Mesendoderm (in vitro differentiated cells): ENCODE results near the gene JARID2.

Experiments
- DNase-seq: peaks from one replicate; pipeline ENCODE4 v3.0.0; 2013
- H2AK5ac ChIP-seq: 2 replicates; pipeline ENCODE4 v1.6.1; 2013; ENCODE audit warnings: low read length, inconsistent platforms
- H2BK120ac ChIP-seq: 2 replicates; pipeline ENCODE4 v1.6.1; 2013; ENCODE audit warnings: low read depth, mild to moderate bottlenecking, low read length, moderate library complexity, mixed read lengths
- H2BK15ac ChIP-seq: replicated peaks from 2 replicates; pipeline ENCODE4 v1.6.1; 2013; ENCODE audit warnings: low read depth, mild to moderate bottlenecking, moderate library complexity
- H2BK5ac ChIP-seq: 2 replicates; pipeline ENCODE4 v1.6.1; 2013; ENCODE audit warnings: low read length, inconsistent platforms
- H3K18ac ChIP-seq: 2 replicates; pipeline ENCODE4 v1.6.1; 2013; ENCODE audit warnings: mild to moderate bottlenecking, low read length, mixed read lengths
- H3K23ac ChIP-seq: one replicate; pipeline ENCODE4 v1.6.1; 2013; ENCODE audit warnings: low read length
- H3K27ac ChIP-seq: 2 replicates; pipeline ENCODE4 v1.5.1; 2013; ENCODE audit warnings: low read depth, mild to moderate bottlenecking, inconsistent platforms, low read length, moderate library complexity
- H3K27me3 ChIP-seq: 2 replicates; pipeline ENCODE4 v1.6.1; 2013; ENCODE audit warnings: low read length, control low read depth, mild to moderate bottlenecking, inconsistent platforms; ENCODE audit not compliant: insufficient read depth, poor library complexity
- H3K36me3 ChIP-seq: 2 replicates; pipeline ENCODE4 v1.6.1; 2013; ENCODE audit warnings: low read length, inconsistent platforms; ENCODE audit not compliant: control insufficient read depth, insufficient read depth
- H3K4ac ChIP-seq: one replicate; pipeline ENCODE4 v1.6.1; 2013; ENCODE audit warnings: low read depth, mild to moderate bottlenecking, low read length, moderate library complexity
- H3K4me1 ChIP-seq: 2 replicates; pipeline ENCODE4 v1.6.1; 2013; ENCODE audit warnings: low read depth, low read length, inconsistent platforms; ENCODE audit not compliant: control insufficient read depth
- H3K4me2 ChIP-seq: 2 replicates; pipeline ENCODE4 v1.6.1; 2013; ENCODE audit warnings: low read length
- H3K4me3 ChIP-seq: 2 replicates; pipeline ENCODE4 v1.5.1; 2013; ENCODE audit warnings: mild to moderate bottlenecking, low read length
- H3K56ac ChIP-seq: one replicate; pipeline ENCODE4 v1.6.1; 2013; ENCODE audit warnings: low read length
- H3K79me1 ChIP-seq: 2 replicates; pipeline ENCODE4 v1.6.1; 2013; ENCODE audit warnings: low read length, inconsistent platforms
- H3K79me2 ChIP-seq: 2 replicates; pipeline ENCODE4 v1.6.1; 2013; ENCODE audit warnings: mild to moderate bottlenecking, low read length; ENCODE audit not compliant: control insufficient read depth, insufficient read depth
- H3K9ac ChIP-seq: 2 replicates; pipeline ENCODE4 v1.6.1; 2013; ENCODE audit warnings: low read length, inconsistent platforms
- H4K5ac ChIP-seq: one replicate; pipeline ENCODE4 v1.6.1; 2013; ENCODE audit warnings: low read length
- H4K8ac ChIP-seq: one replicate; pipeline ENCODE4 v1.6.1; 2013; ENCODE audit warnings: low read depth, mild to moderate bottlenecking, control low read depth, low read length, moderate library complexity
- WGBS: extraction: QIAGEN DNeasy Blood & Tissue Kit; methylation state at CpG from one replicate; pipeline ENCODE4 v1.1.7; 2013; ENCODE audit warnings: low lambda C conversion rate, missing lambda C conversion rate; ENCODE audit not compliant: insufficient coverage; ENCODE audit errors: extremely low coverage; 5-methylcytosine and 5-hydroxymethylcytosine counted together

Gene JARID2

GRCh38 chr6:15405129-15406068 is 159.5 kb downstream of the JARID2 start:
- H3K27me3 ChIP-seq: no peaks in the 10 kb centered on the region
- peak overlapping the region; percentile 66 for H3K4ac ChIP-seq
- peak overlapping the region; percentile 80 for H2BK15ac ChIP-seq
- peak overlapping the region; percentile 12 for H3K9ac ChIP-seq
- H2AK5ac ChIP-seq: peak overlapping the region; percentile 57
- H3K27ac ChIP-seq: no peak overlapping the region
- H3K79me1 ChIP-seq: peaks cover 11% of the 10 kb centered on the region
- DNase-seq: no peak
- no peak overlapping the region for H3K4me2 ChIP-seq
- H4K8ac ChIP-seq: no peak overlapping the region
- H3K4me3 ChIP-seq: no peak overlapping the region
- peaks cover 80% of the 10 kb centered on the region for H3K79me2 ChIP-seq
- H3K18ac ChIP-seq: peak overlapping the region; percentile 97
- peak overlapping the region; percentile 65 for H2BK120ac ChIP-seq
- H4K5ac ChIP-seq: no peak overlapping the region
- peak overlapping the region; percentile 81 for H2BK5ac ChIP-seq
- peaks cover 39% of the 10 kb centered on the region for H3K4me1 ChIP-seq
- peak overlapping the region; percentile 39 for H3K23ac ChIP-seq
- peak overlapping the region; percentile 61 for H3K56ac ChIP-seq
- H3K36me3 ChIP-seq: no peaks in the 10 kb centered on the region
- 100% methylated on average over 2 of the region's 11 CpGs for WGBS

GRCh38 chr6:15406452-15406851 is 160.6 kb downstream of the JARID2 start:
- H3K36me3 ChIP-seq: no peaks in the 10 kb centered on the region
- H3K4me1 ChIP-seq: peaks cover 38% of the 10 kb centered on the region

GRCh38 chr6:15408008-15408407 is 162.1 kb downstream of the JARID2 start:
- H2BK120ac ChIP-seq: no peak overlapping the region
- no CpG with 5 or more reads among the region's 6 CpGs for WGBS
- H2BK5ac ChIP-seq: peak overlapping the region; percentile 24
- H3K79me2 ChIP-seq: peaks cover 67% of the 10 kb centered on the region
- no peak for DNase-seq
- H2AK5ac ChIP-seq: no peak overlapping the region
- H3K18ac ChIP-seq: no peak overlapping the region
- H4K8ac ChIP-seq: no peak overlapping the region
- H3K4me3 ChIP-seq: no peak overlapping the region
- H2BK15ac ChIP-seq: no peak overlapping the region
- no peak overlapping the region for H3K4ac ChIP-seq
- H3K23ac ChIP-seq: no peak overlapping the region
- peaks cover 10% of the 10 kb centered on the region for H3K79me1 ChIP-seq
- H3K36me3 ChIP-seq: no peaks in the 10 kb centered on the region
- no peaks in the 10 kb centered on the region for H3K27me3 ChIP-seq
- H4K5ac ChIP-seq: no peak overlapping the region
- peak overlapping the region; percentile 51 for H3K56ac ChIP-seq
- H3K4me1 ChIP-seq: peaks cover 32% of the 10 kb centered on the region
- no peak overlapping the region for H3K9ac ChIP-seq
- no peak overlapping the region for H3K27ac ChIP-seq
- no peak overlapping the region for H3K4me2 ChIP-seq

More at GRCh38 chr6:15406452-15406851, 160.6 kb downstream of the JARID2 start:
- Histone ChIP-seq H4K8ac (no peak overlapping the region), H2BK5ac (no peak overlapping the region), H2BK15ac (peak overlapping the region; percentile 74), H3K4me3 (no peak overlapping the region), H3K27me3 (no peaks in the 10 kb centered on the region), H3K9ac (no peak overlapping the region), H4K5ac (no peak overlapping the region), H2AK5ac (no peak overlapping the region), H3K4me2 (no peak overlapping the region), H3K23ac (no peak overlapping the region), H2BK120ac (no peak overlapping the region), H3K4ac (peak overlapping the region; percentile 55), H3K79me1 (peaks cover 10% of the 10 kb centered on the region), H3K27ac (no peak overlapping the region), H3K56ac (no peak overlapping the region), H3K79me2 (peaks cover 74% of the 10 kb centered on the region), H3K18ac (no peak overlapping the region)
- WGBS: no CpG with 5 or more reads among the region's 1 CpG
- DNase-seq: no peak

GRCh38 chr6:15408758-15409157 is 162.9 kb downstream of the JARID2 start:
- Histone ChIP-seq H3K9ac (no peak overlapping the region), H3K4ac (no peak overlapping the region), H2BK120ac (no peak overlapping the region), H3K27me3 (no peaks in the 10 kb centered on the region), H3K4me3 (no peak overlapping the region), H3K18ac (peak overlapping the region; percentile 81), H2AK5ac (no peak overlapping the region), H4K5ac (no peak overlapping the region), H3K4me2 (no peak overlapping the region), H3K27ac (peak overlapping the region; percentile 81), H2BK5ac (no peak overlapping the region), H3K4me1 (peaks cover 26% of the 10 kb centered on the region), H3K79me1 (peaks cover 10% of the 10 kb centered on the region), H3K23ac (no peak overlapping the region), H4K8ac (no peak overlapping the region), H2BK15ac (peak overlapping the region; percentile 61), H3K36me3 (no peaks in the 10 kb centered on the region), H3K79me2 (peaks cover 62% of the 10 kb centered on the region), H3K56ac (peak overlapping the region; percentile 40)
- no CpG with 5 or more reads among the region's 3 CpGs for WGBS
- no peak for DNase-seq

GRCh38 chr6:15409301-15410125 is 163.6 kb downstream of the JARID2 start:
- Histone ChIP-seq H3K79me2 (peaks cover 63% of the 10 kb centered on the region), H3K79me1 (peaks cover 6% of the 10 kb centered on the region), H3K56ac (peak overlapping the region; percentile 66), H3K4me3 (no peak overlapping the region), H2BK5ac (peak overlapping the region; percentile 72), H3K27ac (peak overlapping the region; percentile 81), H3K4ac (no peak overlapping the region), H3K4me2 (no peak overlapping the region), H3K23ac (no peak overlapping the region), H4K8ac (no peak overlapping the region), H3K36me3 (no peaks in the 10 kb centered on the region), H4K5ac (no peak overlapping the region), H3K27me3 (no peaks in the 10 kb centered on the region), H3K9ac (peak overlapping the region; percentile 19), H3K4me1 (peaks cover 21% of the 10 kb centered on the region), H2BK15ac (no peak overlapping the region), H2BK120ac (no peak overlapping the region), H2AK5ac (no peak overlapping the region), H3K18ac (peak overlapping the region; percentile 39)
- WGBS: no CpG with 5 or more reads among the region's 6 CpGs
- DNase-seq: peak; percentile 88
